ENCODE measurements around the gene DDX10.

- no peak for TF ChIP-seq CTCF (IDR thresholded peaks at IDR 0.05; ENCODE audit: borderline replicate concordance, extremely low read depth, low read length, poor library complexity, severe bottlenecking)
- TF ChIP-seq EZH2 (IDR thresholded peaks at IDR 0.05; ENCODE audit: borderline replicate concordance, low read depth, low read length, severe bottlenecking): no peak
Measured at GRCh38 chr11:108662700-108663099, 2.2 kb upstream of the DDX10 start.
